Measurements from ENCODE around the gene KDM2A.
A peak's percentile ranks its signal among the peaks of the same experiment; 100 is the strongest.
"Not testable (repeated sequence)": the region's sequence is repeated elsewhere in the genome, so short reads cannot be mapped to it uniquely, and the experiment has no call there.

The KDM2A gene

GRCh38 chr11:67211656-67212436 is 92.8 kb downstream of the KDM2A start:
- H3K4me3 ChIP-seq (ENCODE audit: low read length): no peak overlapping the region
- TF ChIP-seq, protein P1, sequence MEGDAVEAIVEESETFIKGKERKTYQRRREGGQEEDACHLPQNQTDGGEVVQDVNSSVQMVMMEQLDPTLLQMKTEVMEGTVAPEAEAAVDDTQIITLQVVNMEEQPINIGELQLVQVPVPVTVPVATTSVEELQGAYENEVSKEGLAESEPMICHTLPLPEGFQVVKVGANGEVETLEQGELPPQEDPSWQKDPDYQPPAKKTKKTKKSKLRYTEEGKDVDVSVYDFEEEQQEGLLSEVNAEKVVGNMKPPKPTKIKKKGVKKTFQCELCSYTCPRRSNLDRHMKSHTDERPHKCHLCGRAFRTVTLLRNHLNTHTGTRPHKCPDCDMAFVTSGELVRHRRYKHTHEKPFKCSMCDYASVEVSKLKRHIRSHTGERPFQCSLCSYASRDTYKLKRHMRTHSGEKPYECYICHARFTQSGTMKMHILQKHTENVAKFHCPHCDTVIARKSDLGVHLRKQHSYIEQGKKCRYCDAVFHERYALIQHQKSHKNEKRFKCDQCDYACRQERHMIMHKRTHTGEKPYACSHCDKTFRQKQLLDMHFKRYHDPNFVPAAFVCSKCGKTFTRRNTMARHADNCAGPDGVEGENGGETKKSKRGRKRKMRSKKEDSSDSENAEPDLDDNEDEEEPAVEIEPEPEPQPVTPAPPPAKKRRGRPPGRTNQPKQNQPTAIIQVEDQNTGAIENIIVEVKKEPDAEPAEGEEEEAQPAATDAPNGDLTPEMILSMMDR (IDR thresholded peaks at IDR 0.05; ENCODE audit: insufficient read depth, low read depth, low read length, missing control alignments): no peak
- no peak for DNase-seq (ENCODE audit: low read depth)

DNA sequence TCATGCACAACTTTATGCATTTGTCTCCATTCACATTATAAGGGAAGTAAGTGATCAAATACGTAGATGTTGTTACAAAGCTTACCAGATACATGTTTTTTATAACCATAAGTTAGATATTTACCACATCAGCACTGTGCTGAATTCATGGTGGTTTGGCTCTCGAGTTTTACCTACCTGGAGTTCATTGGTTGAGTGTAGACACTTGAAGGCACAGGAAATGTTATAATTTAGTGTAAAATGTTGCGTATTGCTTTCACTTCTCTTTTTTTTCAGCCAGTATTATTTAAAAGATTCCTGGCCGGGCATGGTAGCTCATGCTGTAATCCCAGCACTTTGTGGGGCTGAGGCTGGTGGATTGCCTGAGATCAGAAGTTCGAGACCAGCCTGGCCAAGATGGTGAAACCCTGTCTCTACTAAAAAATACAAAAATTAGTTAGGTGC is 94.1 kb downstream of the KDM2A start:
- TF ChIP-seq, protein P1 (IDR thresholded peaks at IDR 0.05; ENCODE audit: insufficient read depth, low read depth, low read length, missing control alignments): no peak
- DNase-seq (ENCODE audit: low read depth): no peak
- H3K4me3 ChIP-seq (ENCODE audit: low read length): no peak overlapping the region

- TF ChIP-seq, protein P1 (IDR thresholded peaks at IDR 0.05; ENCODE audit: insufficient read depth, low read depth, low read length, missing control alignments): no peak
- DNase-seq (ENCODE audit: low read depth): no peak
- no peak overlapping the region for H3K4me3 ChIP-seq (ENCODE audit: low read length)
Measured at GRCh38 chr11:67227726-67228125, 108.7 kb downstream of the KDM2A start.

GRCh38 chr11:67230406-67230805 is 111.3 kb downstream of the KDM2A start:
- TF ChIP-seq, protein P1 (IDR thresholded peaks at IDR 0.05; ENCODE audit: insufficient read depth, low read depth, low read length, missing control alignments): no peak
- no peak for DNase-seq (ENCODE audit: low read depth)
- no peak overlapping the region for H3K4me3 ChIP-seq (ENCODE audit: low read length)

DNA sequence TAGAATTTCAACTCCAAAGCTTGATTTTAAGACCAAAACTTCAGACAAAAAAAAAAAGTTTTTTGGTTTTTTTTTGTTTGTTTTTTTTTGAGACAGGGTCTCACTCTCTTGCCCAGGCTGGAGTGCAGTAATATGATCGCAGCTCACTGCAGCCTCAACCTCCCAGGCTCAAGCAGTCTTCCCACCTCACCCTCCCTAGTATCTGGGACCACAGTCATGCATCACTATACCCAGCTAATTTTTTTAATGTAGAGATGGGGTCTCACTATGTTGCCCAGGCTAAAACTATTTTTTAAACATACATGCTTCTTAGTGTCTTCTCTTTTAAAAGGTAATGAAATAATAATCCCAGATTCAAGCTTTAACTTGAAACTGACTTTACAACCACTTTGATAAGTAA is 111.8 kb downstream of the KDM2A start:
- H3K4me3 ChIP-seq (ENCODE audit: low read length): no peak overlapping the region
- TF ChIP-seq, protein P1 (IDR thresholded peaks at IDR 0.05; ENCODE audit: insufficient read depth, low read depth, low read length, missing control alignments): no peak

GRCh38 chr11:67233584-67234190 is 114.6 kb downstream of the KDM2A start:
- no peak for DNase-seq (ENCODE audit: low read depth)
- TF ChIP-seq, protein P1 (IDR thresholded peaks at IDR 0.05; ENCODE audit: insufficient read depth, low read depth, low read length, missing control alignments): no peak
- no peak overlapping the region for H3K4me3 ChIP-seq (ENCODE audit: low read length)

More for the DNA sequence above, 111.8 kb downstream of the KDM2A start:
- no peak for DNase-seq (ENCODE audit: low read depth)

DNA sequence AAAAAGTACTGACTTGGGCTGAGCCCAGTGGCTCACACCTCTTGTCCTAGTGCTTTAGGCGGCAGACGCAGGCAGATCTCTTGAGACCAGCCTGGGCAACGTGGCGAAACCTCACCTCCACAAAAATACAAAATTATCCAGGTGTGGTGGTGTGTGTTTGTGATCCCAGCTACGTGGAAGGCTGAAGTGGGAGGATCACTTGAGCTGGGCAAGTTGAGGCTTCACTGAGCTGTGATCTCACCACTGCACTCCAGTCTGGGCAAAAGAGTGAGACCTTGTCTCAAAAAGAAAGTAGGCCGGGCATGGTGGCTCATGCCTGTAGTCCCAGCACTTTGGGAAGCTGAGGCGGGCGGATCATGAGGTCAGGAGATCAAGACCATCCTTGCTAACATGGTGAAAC is 115.5 kb downstream of the KDM2A start:
- H3K4me3 ChIP-seq (ENCODE audit: low read length): not testable (repeated sequence)
- DNase-seq (ENCODE audit: low read depth): peak; percentile 61
